Heart right ventricle (tissue), 16 donors: ENCODE measurements around the gene SDK2. TPM values are rescaled to one million over a fixed set of nuclear protein-coding genes. Genes with fewer than 3 reads are reported as not detected.

Experiments
- ATAC-seq, 8 donors: fragments of 200-7000 bp; cut with Tn5 transposase; one replicate each; pipeline ENCODE4 v1.9.1; 2020; ENCODE audit warnings: mild to moderate bottlenecking in 8 of 8, moderate library complexity in 8 of 8, moderate number of reproducible peaks in 1 of 8
- DNase-seq, 2 donors: peaks; one replicate each; pipeline ENCODE4 v3.0.0-alpha.2; 2020
- H3K27ac ChIP-seq, 10 donors: fragments of 200-600 bp; sonication (generic) in 2 of 10; one replicate each; pipeline versions ENCODE4 v1.5.0 to v1.8.0; 2020 to 2022; ENCODE audit warnings: mild to moderate bottlenecking in 3 of 10
- H3K27me3 ChIP-seq, 7 donors: fragments of 200-600 bp; one replicate each; pipeline ENCODE4 v1.8.0; 2021 to 2022; ENCODE audit warnings: mild to moderate bottlenecking in 2 of 7
- H3K36me3 ChIP-seq, 9 donors: fragments of 200-600 bp; sonication (generic) in 1 of 9; one replicate each; pipeline versions ENCODE4 v1.5.0 to v1.8.0; 2020 to 2022; ENCODE audit warnings: mild to moderate bottlenecking in 2 of 9
- H3K4me1 ChIP-seq, 9 donors: fragments of 200-600 bp; sonication (generic) in 1 of 9; one replicate each; pipeline versions ENCODE4 v1.5.0 to v1.8.0; 2020 to 2022; ENCODE audit warnings: mild to moderate bottlenecking in 4 of 9
- H3K4me3 ChIP-seq, 10 donors: fragments of 200-600 bp; sonication (generic) in 2 of 10; one replicate each; pipeline versions ENCODE4 v1.5.0 to v1.8.0; 2020 to 2022; ENCODE audit warnings: mild to moderate bottlenecking in 7 of 10, moderate library complexity in 2 of 10
- H3K9me3 ChIP-seq, 11 donors: fragments of 200-600 bp in 10 of 11; sonication (generic) in 2 of 11; one replicate each; pipeline versions ENCODE4 v1.5.0 to v1.8.0; 2013 to 2022; ENCODE audit warnings: mild to moderate bottlenecking in 2 of 11, control low read depth in 1 of 11, moderate library complexity in 1 of 11
- CTCF ChIP-seq, 9 donors: fragments of 200-600 bp; sonication (generic) in 2 of 9; IDR thresholded peaks; one replicate each; pipeline versions ENCODE4 v1.5.0 to v1.8.0; 2021 to 2022; ENCODE audit warnings: antibody characterized with exemption in 9 of 9, mild to moderate bottlenecking in 5 of 9, moderate library complexity in 1 of 9
- WGBS, 2 donors: extraction: QIAGEN DNeasy Blood & Tissue Kit; methylation state at CpG; one replicate each; pipeline ENCODE4 v1.1.7; 2013; ENCODE audit warnings: inconsistent platforms in 1 of 2; 5-methylcytosine and 5-hydroxymethylcytosine counted together
- intact Hi-C, 10 donors: fragments of 100-400 bp; cut with DNase I; formaldehyde crosslinking; loops; one replicate each; pipeline versions ENCODE4 v1.11.1 to v1.14.2; 2022
- polyA plus RNA-seq, 2 donors: library from polyadenylated mRNA; stranded (reverse); fragments of 200-250 nt; gene quantifications; one replicate each; pipeline ENCODE4 v1.2.3, GENCODE V29; 2013
- total RNA-seq, 10 donors: library from RNA; stranded (reverse); fragmentation: NEBNext Ultra II Directional in 3 of 10; extraction: Animal tissue kit (Norgen Biotek cat#: 25700) in 3 of 10; gene quantifications; one replicate each; pipeline versions ENCODE4 v1.2.1 to v1.2.4, GENCODE V29; 2021 to 2023
- donor health status: Arrhythmogenic right ventricular cardiomyopathy.
- donor health status: ischemic (EF 13 %, LVEDD 7.1; RV severe dilation, severe dysfunction).
- donor health status: healthy with polysubstance abuse.
- donor health status: DM: no; HTN: yes; CAD: no.
- donor health status: DM: no; HTN: no; CAD: no.
- donor health status: ischemic (EF 25% LVEDD 6.9; RV normal size, moderate dysfunction).
- donor health status: ischemic (EF 25% LVEDD 5.7; RV mildly dilated, moderate dysfunction).
- donor health status: healthy.
- donor health status: DM: yes; HTN: yes; CAD: no.
- donor health status: Ischemic cardiomyopathy.
- donor health status: ischemic (EF 35%, LVEDD 5.7; RV mildly dilated, moderate dysfunction).
- donor health status: nonischemic (EF 11% LVEDD 7.7; RV severe dilation, severe dysfunction).
- donor health status: DM: yes; HTN: yes; CAD: no.
- donor health status: PGD.
- donor health status: ischemic (EF 29% LVEDD 5.4; RV normal size, mild dysfunction).
- donor health status: nonischemic (EF 23%, LVEDD 6.1; RV moderate dilation, normal function).

SDK2 gene
- total and polyA plus RNA-seq, 12 donors = 0.44 to 4.2 (median 1.9) TPM

GRCh38 chr17:73592079-73592415 lies 52.2 kb downstream of the SDK2 start:
- Histone ChIP-seq H3K4me3 (no peak overlapping the region), H3K36me3 (no peaks in the 10 kb centered on the region), H3K27me3 (peaks cover 0 to 4% (median 0%) of the 10 kb centered on the region in 7 donors), H3K27ac (peak overlapping the region in 1 of 10 donors; percentile 14), H3K4me1 (peaks cover 0 to 30% (median 6%) of the 10 kb centered on the region in 9 donors), H3K9me3 (no peaks in the 10 kb centered on the region)
- TF ChIP-seq CTCF (IDR thresholded peaks at IDR 0.05) = no peak
- 66 to 68% methylated on average over 6 of the region's 6 CpGs for WGBS, 2 donors
- ATAC-seq (no peak), DNase-seq (no peak)
- intact Hi-C loops = loop anchor here in 1 of 10 donors (10.0 kb wide), 1 partner anchor 203 kb away; no protein-coding TSS in a partner anchor

DNA sequence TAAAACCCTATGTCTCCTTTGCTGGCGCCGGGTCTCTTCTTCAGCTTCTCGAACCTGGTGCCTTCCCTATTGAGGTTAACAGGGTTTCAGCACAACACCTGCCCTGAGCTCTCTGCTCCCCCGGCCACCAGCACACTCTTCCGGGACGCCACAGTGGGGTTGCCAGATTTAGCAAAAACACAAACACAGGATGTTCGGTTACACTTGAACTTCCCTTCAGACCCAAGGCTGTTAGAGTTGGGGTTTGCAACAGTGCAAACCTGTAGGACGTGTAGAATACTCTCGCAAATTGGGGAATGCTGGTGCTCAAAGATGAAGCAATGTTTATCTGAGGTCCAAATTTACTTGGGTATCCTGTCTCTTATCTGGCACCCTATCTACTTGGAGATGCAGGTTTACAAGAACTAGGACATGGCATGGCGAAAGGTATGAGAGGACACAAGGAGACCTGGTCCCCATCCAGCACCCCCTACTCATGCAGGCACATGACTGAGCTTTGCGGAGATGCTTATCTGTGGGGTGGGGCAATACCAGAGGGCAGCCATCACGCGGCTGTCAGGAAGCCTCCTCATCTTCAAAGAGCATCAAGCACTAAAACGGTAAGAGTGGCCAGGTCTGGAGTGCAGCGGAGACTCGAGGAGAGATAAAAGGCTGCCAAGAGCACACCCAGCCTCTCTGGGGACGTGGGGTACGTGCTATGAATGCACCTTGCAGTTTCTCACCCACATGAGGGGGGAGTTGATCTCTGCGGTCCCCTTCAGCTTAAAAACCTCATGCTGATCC lies 52.8 kb downstream of the SDK2 start:
- peak overlapping the region in 1 of 10 donors; percentile 14 for H3K27ac ChIP-seq
- H3K4me1 ChIP-seq = peaks cover 0 to 30% (median 6%) of the 10 kb centered on the region in 9 donors
- no peak for TF ChIP-seq CTCF (IDR thresholded peaks at IDR 0.05)
- DNase-seq (no peak), ATAC-seq (no peak)
- H3K27me3 ChIP-seq = peaks cover 0 to 4% (median 0%) of the 10 kb centered on the region in 7 donors
- WGBS, 2 donors = 49% methylated on average over 19 of the region's 19 CpGs
- no peaks in the 10 kb centered on the region for H3K36me3 ChIP-seq
- intact Hi-C loops = loop anchor here in 1 of 10 donors (10.0 kb wide), 1 partner anchor 203 kb away; no protein-coding TSS in a partner anchor
- H3K4me3 ChIP-seq = no peak overlapping the region
- no peaks in the 10 kb centered on the region for H3K9me3 ChIP-seq

GRCh38 chr17:73589363-73589980 lies 54.8 kb downstream of the SDK2 start:
- Histone ChIP-seq H3K27me3 (peaks cover 0 to 4% (median 0%) of the 10 kb centered on the region in 7 donors), H3K36me3 (no peaks in the 10 kb centered on the region), H3K4me3 (no peak overlapping the region), H3K27ac (no peak overlapping the region), H3K4me1 (peaks cover 0 to 23% (median 6%) of the 10 kb centered on the region in 9 donors), H3K9me3 (no peaks in the 10 kb centered on the region)
- intact Hi-C loops = loop anchor here in 1 of 10 donors (5.0 kb wide), 1 partner anchor 157 kb away; no protein-coding TSS in a partner anchor
- WGBS, 2 donors = 82 to 87% methylated on average over 11 of the region's 11 CpGs
- ATAC-seq (no peak), DNase-seq (no peak)
- TF ChIP-seq CTCF (IDR thresholded peaks at IDR 0.05) = no peak

DNA sequence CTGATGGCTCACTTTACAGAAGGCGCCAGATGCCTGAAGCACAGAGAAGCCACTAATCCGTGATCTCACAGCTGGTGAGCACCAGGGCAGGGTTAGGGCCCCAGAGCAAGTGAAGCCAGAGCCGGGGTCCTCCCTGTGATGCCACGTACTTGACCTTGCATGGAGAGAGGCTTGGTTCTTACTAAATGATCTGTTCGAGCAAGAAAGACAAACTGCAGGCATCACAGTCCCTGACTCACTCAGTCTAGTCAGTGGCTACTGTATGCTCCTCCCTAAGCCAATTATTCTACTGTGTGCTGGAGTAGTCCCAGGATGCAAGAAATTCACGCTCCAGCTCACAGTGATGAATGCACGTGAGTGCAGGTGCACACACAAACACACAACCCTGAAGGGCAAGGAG lies 55.4 kb downstream of the SDK2 start:
- 84 to 96% methylated on average over 7 of the region's 7 CpGs for WGBS, 2 donors
- H3K27me3 ChIP-seq = peaks cover 0 to 4% (median 0%) of the 10 kb centered on the region in 7 donors
- no peaks in the 10 kb centered on the region for H3K36me3 ChIP-seq
- DNase-seq (no peak), ATAC-seq (no peak)
- peaks cover 0 to 23% (median 6%) of the 10 kb centered on the region in 9 donors for H3K4me1 ChIP-seq
- TF ChIP-seq CTCF (IDR thresholded peaks at IDR 0.05) = no peak
- intact Hi-C loops = loop anchor here in 1 of 10 donors (5.0 kb wide), 1 partner anchor 157 kb away; no protein-coding TSS in a partner anchor
- no peak overlapping the region for H3K27ac ChIP-seq
- H3K4me3 ChIP-seq = no peak overlapping the region
- no peaks in the 10 kb centered on the region for H3K9me3 ChIP-seq
